IMR-90 (cell line): ENCODE results near the gene ALOX12B. TPM values are rescaled to one million over a fixed set of nuclear protein-coding genes. Genes with fewer than 3 reads are reported as not detected.

ENCODE experiments used
- ATAC-seq: fragments of 200-7000 bp; cut with Tn5 transposase; 2 replicates; pipeline ENCODE4 v1.9.1; 2020; ENCODE audit warnings: low read depth, mild to moderate bottlenecking, moderate library complexity
- BruUV-seq: library from RNA; stranded (reverse); fragments of 400-500 nt; replicated peaks from 2 replicates; lab custom pipeline; 2021; lab: Mats Ljungman, UMichigan
- CTCF ChIA-PET: fragments of 300-600 bp; formaldehyde crosslinking; extraction: SDS; loops from one replicate; lab custom pipeline; 2021; ENCODE audit warnings: antibody characterized with exemption; lab: Yijun Ruan, JAX
- POLR2A ChIA-PET: fragments of 300-600 bp; sonication (Branson Sonifier 250); formaldehyde crosslinking; loops from one replicate; lab custom pipeline; 2022; ENCODE audit warnings: antibody characterized with exemption; ENCODE audit not compliant: unreplicated experiment; lab: Charles Lee
- DNase-seq: peaks from one replicate; pipeline ENCODE4 v3.0.0; 2013
- H2AFZ ChIP-seq: replicated peaks from 2 replicates; pipeline ENCODE3; 2013; ENCODE audit warnings: low read length, mild to moderate bottlenecking; ENCODE audit not compliant: poor library complexity
- H2AK5ac ChIP-seq: 2 replicates; pipeline ENCODE4 v1.6.1; 2013; ENCODE audit warnings: low read depth, low read length, inconsistent platforms
- H2AK9ac ChIP-seq: replicated peaks from 2 replicates; pipeline ENCODE3; 2013; ENCODE audit warnings: mild to moderate bottlenecking, low read depth, low read length, moderate library complexity; ENCODE audit not compliant: poor library complexity
- H2BK120ac ChIP-seq: 2 replicates; pipeline ENCODE4 v1.6.1; 2013; ENCODE audit warnings: low read depth, low read length, inconsistent platforms
- H2BK15ac ChIP-seq: 3 replicates; pipeline ENCODE4 v1.6.1; 2013; ENCODE audit warnings: low read depth, low read length, inconsistent platforms
- H2BK20ac ChIP-seq: 2 replicates; pipeline ENCODE4 v1.6.1; 2013; ENCODE audit warnings: low read depth, mild to moderate bottlenecking, inconsistent platforms, low read length, moderate library complexity
- H2BK5ac ChIP-seq: 2 replicates; pipeline ENCODE4 v1.6.1; 2013; ENCODE audit warnings: mild to moderate bottlenecking, low read depth, low read length, inconsistent platforms; ENCODE audit not compliant: poor library complexity, severe bottlenecking
- H3K14ac ChIP-seq: replicated peaks from 2 replicates; pipeline ENCODE4 v1.6.1; 2013; ENCODE audit warnings: low read depth, low read length, inconsistent platforms
- H3K18ac ChIP-seq: 2 replicates; pipeline ENCODE4 v1.6.1; 2013; ENCODE audit warnings: low read depth, low read length, control low read depth
- H3K23ac ChIP-seq: 2 replicates; pipeline ENCODE4 v1.6.1; 2013; ENCODE audit warnings: low read depth, low read length, inconsistent platforms
- H3K27ac ChIP-seq: 2 replicates; pipeline ENCODE4 v1.5.1; 2013; ENCODE audit warnings: mild to moderate bottlenecking, control low read depth, low read length; ENCODE audit not compliant: insufficient read depth
- H3K27me3 ChIP-seq: 2 replicates; pipeline ENCODE4 v1.6.1; 2013; ENCODE audit warnings: low read length; ENCODE audit not compliant: control insufficient read depth, insufficient read depth
- H3K36me3 ChIP-seq: 2 replicates; pipeline ENCODE4 v1.6.1; 2013; ENCODE audit warnings: low read length, mixed read lengths; ENCODE audit not compliant: control insufficient read depth, insufficient read depth
- H3K4ac ChIP-seq: 2 replicates; pipeline ENCODE4 v1.6.1; 2013; ENCODE audit warnings: low read depth, low read length, inconsistent platforms
- H3K4me1 ChIP-seq: 2 replicates; pipeline ENCODE4 v1.6.1; 2013; ENCODE audit warnings: low read length, mixed read lengths; ENCODE audit not compliant: control insufficient read depth, insufficient read depth
- H3K4me2 ChIP-seq: 2 replicates; pipeline ENCODE4 v1.6.1; 2013; ENCODE audit warnings: low read depth, mild to moderate bottlenecking, control low read depth, low read length, moderate library complexity
- H3K4me3 ChIP-seq: 2 replicates; pipeline ENCODE4 v1.5.1; 2013; ENCODE audit warnings: low read depth, mild to moderate bottlenecking, control low read depth, low read length, moderate library complexity; ENCODE audit not compliant: insufficient read depth
- H3K56ac ChIP-seq: 2 replicates; pipeline ENCODE4 v1.6.1; 2013; ENCODE audit warnings: low read length, inconsistent platforms; ENCODE audit not compliant: insufficient read depth; ENCODE audit errors: extremely low read depth
- H3K79me1 ChIP-seq, 2 experiments: 2 replicates each; pipeline ENCODE4 v1.6.1; 2013; ENCODE audit warnings: low read length in 2 of 2, inconsistent platforms in 1 of 2, low read depth in 1 of 2
- H3K9ac ChIP-seq: 2 replicates; pipeline ENCODE4 v1.6.1; 2013; ENCODE audit warnings: low read depth, low read length, control low read depth
- H3K9me1 ChIP-seq: 2 replicates; pipeline ENCODE4 v1.6.1; 2013; ENCODE audit warnings: low read length, inconsistent platforms; ENCODE audit not compliant: insufficient read depth
- H3K9me3 ChIP-seq: 2 replicates; pipeline ENCODE4 v1.6.1; 2013; ENCODE audit warnings: low read length; ENCODE audit not compliant: control insufficient read depth, insufficient read depth
- H4K20me1 ChIP-seq: 2 replicates; pipeline ENCODE4 v1.6.1; 2013; ENCODE audit warnings: low read length, inconsistent platforms; ENCODE audit not compliant: insufficient read depth
- H4K5ac ChIP-seq: 2 replicates; pipeline ENCODE4 v1.6.1; 2013; ENCODE audit warnings: mild to moderate bottlenecking, low read depth, low read length, control low read depth
- H4K8ac ChIP-seq, 2 experiments: 2 replicates each; pipeline ENCODE4 v1.6.1; 2013; ENCODE audit warnings: low read depth in 2 of 2, low read length in 2 of 2, control low read depth in 1 of 2, inconsistent platforms in 1 of 2
- H4K91ac ChIP-seq: 2 replicates; pipeline ENCODE4 v1.6.1; 2013; ENCODE audit warnings: low read depth, low read length, inconsistent platforms; ENCODE audit not compliant: insufficient read depth
- BHLHE40 ChIP-seq: fragments of 150-350 bp; IDR thresholded peaks from 2 replicates; pipeline ENCODE4 v1.6.1; 2016; ENCODE audit warnings: mild to moderate bottlenecking, low read depth, low read length
- CEBPB ChIP-seq: IDR thresholded peaks from 2 replicates; pipeline ENCODE4 v1.6.1; 2012; ENCODE audit warnings: low read depth, low read length, improper control_type of control experiment
- CHD1 ChIP-seq: IDR thresholded peaks from 2 replicates; pipeline ENCODE4 v1.6.1; 2012; ENCODE audit warnings: low read depth, low read length, improper control_type of control experiment
- CTCF ChIP-seq: conservative IDR thresholded peaks from 2 replicates; pipeline ENCODE4 v1.5.1; 2012; ENCODE audit warnings: mild to moderate bottlenecking, low read depth, low read length, improper control_type of control experiment
- ELK1 ChIP-seq: fragments of 150-350 bp; IDR thresholded peaks from 2 replicates; pipeline ENCODE4 v1.6.1; 2016; ENCODE audit warnings: low read depth, mild to moderate bottlenecking, low read length, moderate library complexity, borderline replicate concordance
- FOS ChIP-seq: fragments of 150-350 bp; IDR thresholded peaks from 2 replicates; pipeline ENCODE4 v1.6.1; 2016; ENCODE audit warnings: low read depth, low read length
- MAFK ChIP-seq: IDR thresholded peaks from 2 replicates; pipeline ENCODE4 v1.6.1; 2012; ENCODE audit warnings: low read depth, low read length, improper control_type of control experiment
- MAZ ChIP-seq: IDR thresholded peaks from 2 replicates; pipeline ENCODE4 v1.6.1; 2012; ENCODE audit warnings: low read depth, mild to moderate bottlenecking, low read length, improper control_type of control experiment, moderate library complexity, borderline replicate concordance
- MXI1 ChIP-seq: IDR thresholded peaks from 2 replicates; pipeline ENCODE4 v1.6.1; 2012; ENCODE audit warnings: low read depth, mild to moderate bottlenecking, low read length, moderate library complexity, borderline replicate concordance
- NFE2L2 ChIP-seq: fragments of 150-350 bp; IDR thresholded peaks from 2 replicates; pipeline ENCODE4 v1.6.1; 2016; ENCODE audit warnings: low read depth, mild to moderate bottlenecking, low read length
- POLR2A ChIP-seq: IDR thresholded peaks from 2 replicates; pipeline ENCODE4 v1.6.1; 2012; ENCODE audit warnings: mild to moderate bottlenecking, low read depth, low read length
- RAD21 ChIP-seq: IDR thresholded peaks from 2 replicates; pipeline ENCODE4 v1.6.1; 2012; ENCODE audit warnings: low read length, improper control_type of control experiment
- RCOR1 ChIP-seq: IDR thresholded peaks from 2 replicates; pipeline ENCODE4 v1.6.1; 2012; ENCODE audit warnings: mild to moderate bottlenecking, low read length, improper control_type of control experiment; ENCODE audit not compliant: insufficient replicate concordance
- RFX5 ChIP-seq: IDR thresholded peaks from 2 replicates; pipeline ENCODE4 v1.8.0; 2012; ENCODE audit warnings: low read depth, mild to moderate bottlenecking, low read length, moderate library complexity
- SMC3 ChIP-seq: fragments of 150-350 bp; IDR thresholded peaks from 2 replicates; pipeline ENCODE4 v1.6.1; 2016; ENCODE audit warnings: low read depth, mild to moderate bottlenecking, antibody characterized with exemption, low read length, moderate library complexity
- WGBS, 2 experiments: methylation state at CpG; one replicate each; pipeline versions ENCODE4 v1.1.5 to v1.1.7; 2013; ENCODE audit warnings: missing lambda C conversion rate in 2 of 2; ENCODE audit not compliant: insufficient read length in 1 of 2; ENCODE audit errors: extremely low coverage in 2 of 2; 5-methylcytosine and 5-hydroxymethylcytosine counted together
- dilution Hi-C: fragments of 300-500 bp; cut with HindIII; formaldehyde crosslinking; loops from one replicate; pipeline ENCODE4 v1.14.3; 2018; ENCODE audit warnings: low sequenced_read_pairs; ENCODE audit not compliant: unreplicated experiment
- in situ Hi-C: fragments of 300-500 bp; cut with MboI; formaldehyde crosslinking; loops from 3 replicates; pipeline ENCODE4 v1.14.3; 2019; ENCODE audit warnings: low sequenced_read_pairs, inconsistent platforms, mixed read lengths
- intact Hi-C: fragments of 100-400 bp; cut with micrococcal nuclease; formaldehyde crosslinking; loops from 2 replicates; pipeline ENCODE4 v1.10.0; 2022
- polyA plus RNA-seq, 3 experiments: library from polyadenylated mRNA; depleted of rRNA; stranded (reverse); fragments of >200 nt; gene quantifications; 2 replicates each; pipeline ENCODE4 v1.2.3, GENCODE V29; 2012; ENCODE audit warnings: low replicate concordance in 1 of 3
- total RNA-seq: library from RNA; depleted of rRNA; stranded (reverse); fragments of >200 nt; gene quantifications from 2 replicates; pipeline ENCODE4 v1.2.3, GENCODE V29; 2012
- TF ChIP-seq, protein P1 (sequence below): fragments of 150-350 bp; IDR thresholded peaks from 2 replicates; pipeline ENCODE4 v1.6.1; 2017; ENCODE audit warnings: mild to moderate bottlenecking, antibody characterized with exemption, low read length, low read depth

The ALOX12B gene
- total and polyA plus RNA-seq, 2 of the 4 experiments (the other 2 are of a cell fraction), result not detected

DNA sequence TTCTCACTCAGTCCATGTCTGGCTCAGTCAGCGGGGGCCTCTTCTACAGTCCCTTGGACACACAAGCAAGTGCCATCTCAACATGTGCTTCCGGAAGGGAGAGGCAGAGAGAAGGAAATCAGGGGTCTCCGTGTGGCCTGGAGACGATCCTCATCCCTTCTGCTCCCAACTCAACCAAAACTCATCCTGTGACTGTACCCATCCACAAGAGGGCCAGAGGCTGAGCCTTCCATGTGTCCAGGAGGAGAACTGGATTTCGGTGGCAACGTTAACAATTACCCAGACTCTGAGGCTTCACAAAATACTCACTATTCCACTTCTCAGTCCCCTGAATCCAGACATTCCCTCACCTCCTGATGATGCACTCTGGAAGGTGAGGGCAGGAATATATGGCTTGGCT, 7.8 kb upstream of the ALOX12B start:
- H3K9me3 ChIP-seq, result no peaks in the 10 kb centered on the region
- H4K5ac ChIP-seq, result no peak overlapping the region
- ChIA-PET CTCF (no interaction called here), POLR2A (no interaction called here)
- H4K8ac ChIP-seq, result no peak overlapping the region
- H3K18ac ChIP-seq, result no peak overlapping the region
- H2AK9ac ChIP-seq, result peak overlapping the region; percentile 19
- no peak overlapping the region for H3K14ac ChIP-seq
- no peaks in the 10 kb centered on the region for H3K4me1 ChIP-seq
- TF ChIP-seq MXI1 (no peak), POLR2A (no peak), CTCF (no peak), CEBPB (no peak), FOS (no peak), RCOR1 (no peak), MAFK (no peak), MAZ (no peak), RAD21 (no peak), ELK1 (no peak), BHLHE40 (no peak), RFX5 (no peak), NFE2L2 (no peak), SMC3 (no peak), CHD1 (no peak)
- TF ChIP-seq, protein P1, sequence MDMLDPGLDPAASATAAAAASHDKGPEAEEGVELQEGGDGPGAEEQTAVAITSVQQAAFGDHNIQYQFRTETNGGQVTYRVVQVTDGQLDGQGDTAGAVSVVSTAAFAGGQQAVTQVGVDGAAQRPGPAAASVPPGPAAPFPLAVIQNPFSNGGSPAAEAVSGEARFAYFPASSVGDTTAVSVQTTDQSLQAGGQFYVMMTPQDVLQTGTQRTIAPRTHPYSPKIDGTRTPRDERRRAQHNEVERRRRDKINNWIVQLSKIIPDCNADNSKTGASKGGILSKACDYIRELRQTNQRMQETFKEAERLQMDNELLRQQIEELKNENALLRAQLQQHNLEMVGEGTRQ, result no peak
- no peak overlapping the region for H4K91ac ChIP-seq
- peaks cover 60% of the 10 kb centered on the region for H3K27me3 ChIP-seq
- H2BK120ac ChIP-seq, result no peak overlapping the region
- no TSS peak for BruUV-seq
- intact Hi-C loops (no loop called here), dilution Hi-C loops (no loop called here), in situ Hi-C loops (loop anchor here (25.0 kb wide), 2 partner anchors 217 to 667 kb away; partner anchors contain the start of genes ARHGEF15 and SPDYE4)
- H3K9ac ChIP-seq, result no peak overlapping the region
- H2BK20ac ChIP-seq, result no peak overlapping the region
- H3K36me3 ChIP-seq, result no peaks in the 10 kb centered on the region
- no peak overlapping the region for H3K27ac ChIP-seq
- no peaks in the 10 kb centered on the region; the same call in 1 of the 2 replicates for H3K9me1 ChIP-seq
- no peak overlapping the region for H3K4me3 ChIP-seq
- H3K4ac ChIP-seq, result no peak overlapping the region
- ATAC-seq (no peak), DNase-seq (no peak)
- no peak overlapping the region for H2AFZ ChIP-seq
- no peak overlapping the region for H2BK15ac ChIP-seq
- H3K23ac ChIP-seq, result no peak overlapping the region
- no peak overlapping the region for H3K4me2 ChIP-seq
- no peak overlapping the region for H2BK5ac ChIP-seq
- H4K20me1 ChIP-seq, result no peaks in the 10 kb centered on the region
- no peak overlapping the region for H3K56ac ChIP-seq
- H2AK5ac ChIP-seq, result no peak overlapping the region
- no peaks in the 10 kb centered on the region for H3K79me1 ChIP-seq
- no CpG with 5 or more reads among the region's 6 CpGs for WGBS, 2 experiments
